RWPE1 (cell line): ENCODE data around the gene TIMM22.
"Not testable (repeated sequence)": the region's sequence is repeated elsewhere in the genome, so short reads cannot be mapped to it uniquely, and the experiment has no call there.

ENCODE experiments used
- CTCF ChIA-PET: fragments of 350-600 bp; sonication (Branson Sonifier 250); formaldehyde crosslinking; extraction: SDS; loops from one replicate; lab custom pipeline; 2021; lab: Yijun Ruan, JAX
- POLR2A ChIA-PET: fragments of 400-600 bp; formaldehyde crosslinking; extraction: SDS; loops from one replicate; lab custom pipeline; 2020; ENCODE audit warnings: antibody characterized with exemption; ENCODE audit not compliant: low non-redundant PET; lab: Yijun Ruan, JAX
- DNase-seq: peaks from one replicate; pipeline ENCODE4 v3.0.0; 2012; ENCODE audit warnings: low spot score
- H3K27ac ChIP-seq: fragments of 450-650 bp; 2 replicates; pipeline ENCODE4 v1.5.1; 2017
- TF ChIP-seq, protein P1 (sequence below): fragments of 450-650 bp; conservative IDR thresholded peaks from 2 replicates; pipeline ENCODE4 v1.5.1; 2017; ENCODE audit warnings: low read depth, mild to moderate bottlenecking

TIMM22 gene

DNA sequence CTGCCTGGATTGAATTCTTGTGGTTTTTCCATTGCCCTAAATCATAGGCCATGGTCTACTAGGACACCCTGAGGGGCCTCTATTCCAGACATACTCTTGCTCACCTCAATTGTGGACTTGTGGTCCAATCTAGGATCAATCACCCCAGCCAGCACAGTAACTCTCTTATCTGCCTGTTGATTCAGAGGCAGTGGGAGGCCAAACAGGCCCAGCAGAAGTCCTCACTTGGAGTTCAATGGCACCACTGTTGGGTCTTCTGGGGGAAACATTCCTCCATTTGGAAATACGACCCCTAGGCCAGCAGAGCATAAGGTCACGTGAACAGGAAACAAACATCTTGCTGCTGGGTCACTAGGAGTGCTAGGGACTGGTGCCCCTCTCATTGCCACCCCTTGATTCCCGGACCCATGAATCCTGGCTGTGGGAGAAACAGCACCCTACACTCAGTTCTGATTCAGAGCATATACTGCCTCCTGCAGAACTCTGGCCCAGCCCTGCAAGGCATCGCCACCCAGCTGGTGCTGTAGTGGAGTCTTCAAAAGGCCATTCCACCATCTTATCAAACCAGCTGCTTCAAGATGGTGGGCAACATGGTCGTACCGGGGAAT is 10.5 kb upstream of the TIMM22 start:
- ChIA-PET POLR2A (no interaction called here), CTCF (interaction anchor here (0.6 kb wide), 1 partner anchor 271 kb away, joined by 3 read pairs; no protein-coding TSS in a partner anchor)
- no peak overlapping the region for H3K27ac ChIP-seq
- TF ChIP-seq, protein P1, sequence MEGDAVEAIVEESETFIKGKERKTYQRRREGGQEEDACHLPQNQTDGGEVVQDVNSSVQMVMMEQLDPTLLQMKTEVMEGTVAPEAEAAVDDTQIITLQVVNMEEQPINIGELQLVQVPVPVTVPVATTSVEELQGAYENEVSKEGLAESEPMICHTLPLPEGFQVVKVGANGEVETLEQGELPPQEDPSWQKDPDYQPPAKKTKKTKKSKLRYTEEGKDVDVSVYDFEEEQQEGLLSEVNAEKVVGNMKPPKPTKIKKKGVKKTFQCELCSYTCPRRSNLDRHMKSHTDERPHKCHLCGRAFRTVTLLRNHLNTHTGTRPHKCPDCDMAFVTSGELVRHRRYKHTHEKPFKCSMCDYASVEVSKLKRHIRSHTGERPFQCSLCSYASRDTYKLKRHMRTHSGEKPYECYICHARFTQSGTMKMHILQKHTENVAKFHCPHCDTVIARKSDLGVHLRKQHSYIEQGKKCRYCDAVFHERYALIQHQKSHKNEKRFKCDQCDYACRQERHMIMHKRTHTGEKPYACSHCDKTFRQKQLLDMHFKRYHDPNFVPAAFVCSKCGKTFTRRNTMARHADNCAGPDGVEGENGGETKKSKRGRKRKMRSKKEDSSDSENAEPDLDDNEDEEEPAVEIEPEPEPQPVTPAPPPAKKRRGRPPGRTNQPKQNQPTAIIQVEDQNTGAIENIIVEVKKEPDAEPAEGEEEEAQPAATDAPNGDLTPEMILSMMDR: no peak
- DNase-seq: no peak

DNA sequence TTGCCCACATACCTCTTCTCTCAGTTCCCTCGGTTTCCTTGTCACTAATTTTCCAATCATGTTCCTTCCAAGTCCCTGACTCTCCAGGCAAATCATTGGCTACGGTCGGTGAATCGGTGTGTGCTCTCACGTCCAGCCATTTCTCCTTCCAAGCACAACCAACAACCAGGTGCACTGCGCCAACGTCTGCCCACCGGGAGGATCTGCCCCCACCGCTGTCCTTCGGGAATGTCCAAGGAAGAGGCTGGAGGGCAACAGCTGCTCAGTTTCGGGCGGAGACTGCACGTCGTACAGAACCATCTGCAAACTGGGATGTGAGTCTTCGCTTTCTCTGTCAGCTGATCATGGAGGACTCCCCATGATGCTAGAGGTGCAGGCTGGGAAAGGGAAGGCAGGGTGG is 9.0 kb upstream of the TIMM22 start:
- DNase-seq: no peak
- H3K27ac ChIP-seq: no peak overlapping the region
- ChIA-PET CTCF (no interaction called here), POLR2A (no interaction called here)
- TF ChIP-seq, protein P1: no peak

DNA sequence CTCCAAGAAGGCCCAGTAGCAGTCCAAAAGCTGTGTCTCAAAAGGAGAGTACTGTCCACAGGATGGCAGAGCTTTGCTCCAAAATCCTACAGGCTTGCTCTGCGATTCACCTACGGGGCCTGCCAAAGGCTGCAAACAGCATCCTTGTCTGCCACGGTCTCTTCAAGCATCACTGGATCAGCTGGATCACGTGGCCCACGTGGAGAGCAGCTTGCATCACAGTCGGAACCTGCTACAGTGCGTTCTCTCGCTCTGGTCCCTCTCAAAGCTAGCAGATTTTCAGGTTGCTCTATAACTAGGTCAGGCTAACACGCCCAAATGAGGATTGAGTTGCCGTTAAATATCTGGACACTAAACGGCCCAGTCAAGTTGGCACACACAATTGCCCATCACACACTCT is 8.4 kb upstream of the TIMM22 start:
- DNase-seq: no peak
- TF ChIP-seq, protein P1: no peak
- ChIA-PET CTCF (interaction anchor here (0.7 kb wide), 1 partner anchor 214 kb away, joined by 10 read pairs; no protein-coding TSS in a partner anchor), POLR2A (no interaction called here)
- H3K27ac ChIP-seq: no peak overlapping the region

DNA sequence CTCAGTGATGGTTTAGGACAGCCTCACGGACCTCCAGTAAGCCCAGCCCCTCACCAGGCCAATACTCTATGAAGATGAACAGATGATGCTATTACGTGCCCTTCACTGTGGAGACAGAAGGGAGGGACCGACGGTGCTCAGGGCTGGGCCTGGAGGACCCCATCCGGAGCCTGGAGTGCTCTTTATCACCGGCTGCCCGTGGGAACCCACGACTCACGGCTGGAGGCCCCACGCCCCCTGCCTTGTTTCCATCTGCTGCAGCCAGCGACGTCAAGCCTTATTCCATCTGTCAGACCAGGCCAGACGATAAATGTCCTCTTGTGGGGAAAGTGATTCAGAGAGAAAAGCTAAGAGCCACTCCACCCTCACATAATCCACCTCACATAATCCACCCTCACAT is 4.0 kb upstream of the TIMM22 start:
- TF ChIP-seq, protein P1: no peak

GRCh38 chr17:995324-995723 is 1.6 kb upstream of the TIMM22 start:
- DNase-seq, CTCF ChIA-PET, POLR2A ChIA-PET: not testable (repeated sequence)

More for the DNA sequence above, 4.0 kb upstream of the TIMM22 start:
- no peak for DNase-seq
- ChIA-PET POLR2A (interaction anchor here (0.6 kb wide), 1 partner anchor 138 kb away, joined by 3 read pairs; no protein-coding TSS in a partner anchor), CTCF (interaction anchor here (1.1 kb wide), 1 partner anchor 12 kb away, joined by 4 read pairs; no protein-coding TSS in a partner anchor)
- no peak overlapping the region for H3K27ac ChIP-seq

GRCh38 chr17:998111-998510 is 1.2 kb downstream of the TIMM22 start:
- ChIA-PET POLR2A (no interaction called here), CTCF (interaction anchor here (0.8 kb wide), 1 partner anchor 215 kb away, joined by 3 read pairs; no protein-coding TSS in a partner anchor)
- TF ChIP-seq, protein P1: no peak
- H3K27ac ChIP-seq: no peak overlapping the region
- no peak for DNase-seq

More at GRCh38 chr17:995324-995723, 1.6 kb upstream of the TIMM22 start:
- H3K27ac ChIP-seq: not testable (repeated sequence)
